Measurements from ENCODE around the gene SRSF7.
A peak's percentile ranks its signal among the peaks of the same experiment; 100 is the strongest.

SRSF7 gene

DNA sequence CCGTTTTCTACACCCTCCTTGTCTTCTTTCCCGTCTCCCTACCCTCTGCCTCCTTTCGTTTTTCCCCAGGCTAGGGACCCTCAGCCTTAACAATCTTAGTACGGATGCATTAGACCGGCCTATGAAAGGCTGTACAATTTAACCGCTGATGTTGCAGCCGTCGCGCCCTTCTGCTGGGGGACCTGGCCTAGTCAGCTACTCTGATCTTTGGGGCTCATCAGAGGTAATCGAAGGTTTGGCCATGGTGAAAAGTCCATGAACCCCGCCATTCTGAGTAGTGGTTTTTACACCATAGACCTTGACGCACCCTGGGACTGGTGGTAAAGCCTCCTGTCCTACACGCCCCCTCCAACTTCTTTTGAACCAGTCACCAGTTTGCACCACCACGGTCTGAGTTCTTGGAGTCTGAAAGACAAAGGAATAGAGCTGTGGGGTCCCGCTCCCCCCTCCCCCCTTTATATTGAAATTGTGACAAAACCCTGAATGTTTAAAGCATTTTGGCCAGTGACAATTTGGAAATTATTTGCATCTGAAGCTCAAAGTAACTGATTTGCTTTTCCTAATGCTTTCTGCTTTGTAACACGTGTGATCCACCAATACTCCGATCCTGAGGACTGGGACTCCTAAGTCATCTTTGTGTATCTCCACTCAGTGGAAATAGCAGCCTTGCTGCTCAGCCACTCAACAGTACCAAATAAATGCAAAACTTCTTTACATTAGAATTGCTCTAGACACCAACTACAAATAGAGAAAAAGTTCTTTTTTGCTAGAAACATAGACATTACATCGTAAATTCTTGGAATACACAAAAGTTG is 642 bp upstream of the SRSF7 start:
- DNase-seq, result no peak

DNA sequence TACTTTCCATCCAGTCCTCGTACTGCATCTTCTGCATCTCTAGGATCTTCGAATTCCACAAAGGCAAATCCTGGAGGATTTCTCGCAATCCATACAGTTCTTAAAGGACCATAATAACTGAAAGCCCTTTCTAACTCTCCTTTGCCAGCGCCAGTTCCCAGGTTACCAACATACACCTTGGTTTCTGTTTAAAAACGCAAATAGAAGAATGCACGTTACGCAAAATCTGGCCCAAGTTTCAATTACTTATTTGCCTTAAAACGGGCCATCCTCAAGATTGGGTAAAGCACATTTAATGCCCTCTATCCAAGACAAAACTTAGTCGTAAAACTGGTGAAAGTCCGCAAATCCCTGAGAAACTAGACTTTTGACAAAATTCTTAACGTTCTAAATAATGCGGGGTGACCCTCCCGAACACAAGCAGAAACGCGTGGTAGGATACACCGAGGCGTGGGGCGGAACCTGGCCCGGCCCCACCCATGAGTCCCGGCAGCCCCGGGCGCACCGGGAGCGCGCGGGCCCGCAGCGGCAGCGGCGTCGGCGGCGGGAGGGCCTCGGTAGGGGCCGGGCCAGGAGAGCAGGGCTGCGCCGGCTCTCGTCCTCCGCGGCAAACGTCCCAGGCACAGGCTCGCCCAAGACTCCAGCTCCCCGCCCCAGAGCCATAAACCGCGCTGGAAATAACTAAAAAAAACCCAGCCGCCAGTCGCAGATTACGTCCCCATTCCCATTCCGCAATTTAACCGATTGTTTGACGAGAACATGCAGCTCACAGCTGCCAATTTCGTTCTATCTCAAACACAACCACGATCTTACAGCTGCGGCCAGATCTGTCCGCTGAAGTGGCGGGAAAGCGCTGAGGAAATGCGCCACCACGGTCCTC is 910 bp downstream of the SRSF7 start:
- DNase-seq, result peak; percentile 36

DNA sequence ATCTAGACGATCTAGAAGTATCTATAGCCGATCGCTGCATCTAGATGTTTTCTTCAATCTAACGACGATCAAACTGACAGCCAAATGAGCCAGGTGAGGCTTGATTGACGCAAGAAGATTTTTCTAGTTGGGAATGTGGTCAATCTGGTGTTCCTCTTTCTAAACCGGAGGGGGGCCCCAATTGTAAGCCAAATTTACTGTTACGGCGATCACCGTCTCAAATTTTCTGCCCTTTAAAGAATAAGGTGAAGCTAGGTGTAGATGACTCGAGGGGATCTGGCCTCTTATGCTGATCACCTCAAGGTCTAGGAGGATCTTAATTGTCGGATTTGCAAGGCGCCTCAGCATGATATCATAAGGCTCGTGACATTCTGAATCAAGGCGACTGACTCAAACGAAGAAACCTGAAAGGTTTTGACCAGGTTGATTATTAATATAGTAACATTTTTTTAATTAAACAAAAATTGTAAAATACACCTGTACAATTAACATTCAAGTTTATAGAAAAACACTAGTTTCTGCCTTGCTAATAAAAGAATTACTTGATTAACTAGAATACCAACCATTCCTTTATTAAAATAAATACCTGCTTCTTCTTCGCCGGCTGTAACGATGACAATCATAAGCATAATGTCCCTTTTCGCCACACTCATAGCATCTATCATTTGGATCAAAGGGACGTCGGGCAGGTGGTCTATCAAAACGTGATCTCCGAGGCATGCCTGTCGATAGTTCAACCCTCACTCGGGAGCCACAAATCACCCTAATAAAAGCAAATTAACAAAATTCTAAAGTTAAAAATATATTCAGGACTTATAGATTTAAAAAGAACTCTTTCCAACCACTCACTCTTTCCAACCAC is 2.0 kb downstream of the SRSF7 start:
- DNase-seq, result no peak

DNA sequence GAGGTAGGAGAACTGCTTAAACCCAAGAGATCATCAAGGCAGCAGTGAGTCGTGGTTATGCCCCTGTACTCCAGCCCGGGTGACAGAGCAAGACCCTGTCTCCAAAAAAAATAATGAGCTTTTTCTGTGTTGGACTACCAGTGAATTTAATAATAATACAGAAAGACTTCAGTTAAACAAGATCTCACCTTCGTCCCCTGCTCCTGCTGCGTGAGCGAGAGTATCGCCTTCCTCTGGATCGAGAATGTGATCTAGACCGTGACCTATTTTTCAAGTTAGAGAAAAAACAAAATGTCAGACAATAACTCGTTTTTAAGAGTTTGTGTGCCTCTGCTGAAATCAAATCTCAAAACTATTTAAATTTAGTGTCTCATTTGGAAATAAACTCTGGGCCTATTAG is 2.8 kb downstream of the SRSF7 start:
- no peak for DNase-seq

DNA sequence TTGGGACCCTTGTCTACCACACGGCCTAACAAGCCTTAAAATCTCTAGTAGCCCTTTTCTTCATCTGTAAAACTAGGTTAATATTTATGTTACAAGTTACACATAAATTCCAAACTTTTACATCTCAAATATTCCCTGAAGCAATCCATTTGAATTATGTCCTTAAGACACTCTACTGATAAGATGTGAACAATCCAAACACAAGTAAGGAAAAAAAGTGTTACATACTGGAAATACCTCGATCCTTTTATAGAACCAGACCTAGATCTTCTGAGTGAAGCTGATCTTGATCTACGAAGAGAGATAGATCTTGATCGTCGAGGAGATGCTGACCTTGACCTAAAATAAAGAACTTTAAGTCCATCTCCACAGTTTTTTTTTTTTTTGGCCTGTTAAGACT is 3.3 kb downstream of the SRSF7 start:
- DNase-seq, result no peak

DNA sequence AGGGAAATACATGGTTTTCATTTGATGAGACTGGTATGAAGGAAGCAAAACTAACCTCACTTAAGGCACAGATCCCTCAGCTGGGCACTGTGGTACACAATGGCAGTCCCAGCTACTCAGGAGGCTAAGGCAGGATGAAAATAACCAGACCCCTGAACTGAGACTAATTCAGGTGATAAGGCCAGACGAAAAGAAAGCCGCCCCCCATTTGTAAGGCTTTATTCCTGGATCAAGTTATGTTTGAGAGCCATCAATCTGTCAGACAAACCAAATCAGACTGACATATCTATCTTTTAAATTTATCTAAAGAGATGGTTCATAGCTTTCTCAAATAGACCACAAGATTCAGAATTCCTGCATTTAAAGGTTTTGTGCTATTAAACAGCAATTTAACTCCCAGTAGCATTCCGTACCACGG is 4.1 kb downstream of the SRSF7 start:
- DNase-seq, result no peak

DNA sequence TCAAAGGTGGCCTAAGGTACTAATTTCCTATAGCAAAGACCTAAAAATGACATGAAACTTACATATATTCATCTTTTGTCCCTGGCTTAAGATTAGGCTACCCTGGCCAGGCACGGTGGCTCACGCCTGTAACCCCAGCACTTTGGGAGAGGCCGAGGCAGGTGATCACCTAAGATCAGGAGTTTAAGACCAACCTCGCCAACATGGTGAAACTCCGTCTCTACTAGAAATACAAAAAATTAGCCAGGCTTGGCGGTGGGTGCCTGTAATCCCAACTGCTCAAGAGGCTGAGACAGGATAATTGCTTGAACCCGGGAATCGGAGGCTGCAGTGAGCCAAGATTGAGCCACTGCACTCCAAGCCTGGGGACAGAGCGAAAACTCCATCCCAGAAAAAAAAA is 5.9 kb downstream of the SRSF7 start:
- no peak for DNase-seq

DNA sequence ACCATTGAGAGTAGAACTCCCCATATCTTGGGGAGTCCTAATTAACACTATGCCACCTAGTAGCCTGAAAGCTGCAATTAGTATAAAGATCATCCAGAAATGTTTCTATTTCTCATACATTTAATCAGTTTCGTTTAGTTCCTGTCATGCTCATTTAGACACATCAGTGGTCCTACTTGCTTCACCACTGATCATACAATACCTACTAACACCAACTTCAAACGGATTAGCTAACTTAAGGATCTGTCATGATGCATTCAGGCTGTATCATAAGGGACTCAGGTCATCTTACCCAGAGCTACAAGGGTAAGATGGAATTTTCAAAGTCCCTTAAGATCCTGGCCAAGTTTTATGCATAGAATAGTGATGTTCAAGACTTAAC is 6.8 kb downstream of the SRSF7 start:
- DNase-seq, result no peak

DNA sequence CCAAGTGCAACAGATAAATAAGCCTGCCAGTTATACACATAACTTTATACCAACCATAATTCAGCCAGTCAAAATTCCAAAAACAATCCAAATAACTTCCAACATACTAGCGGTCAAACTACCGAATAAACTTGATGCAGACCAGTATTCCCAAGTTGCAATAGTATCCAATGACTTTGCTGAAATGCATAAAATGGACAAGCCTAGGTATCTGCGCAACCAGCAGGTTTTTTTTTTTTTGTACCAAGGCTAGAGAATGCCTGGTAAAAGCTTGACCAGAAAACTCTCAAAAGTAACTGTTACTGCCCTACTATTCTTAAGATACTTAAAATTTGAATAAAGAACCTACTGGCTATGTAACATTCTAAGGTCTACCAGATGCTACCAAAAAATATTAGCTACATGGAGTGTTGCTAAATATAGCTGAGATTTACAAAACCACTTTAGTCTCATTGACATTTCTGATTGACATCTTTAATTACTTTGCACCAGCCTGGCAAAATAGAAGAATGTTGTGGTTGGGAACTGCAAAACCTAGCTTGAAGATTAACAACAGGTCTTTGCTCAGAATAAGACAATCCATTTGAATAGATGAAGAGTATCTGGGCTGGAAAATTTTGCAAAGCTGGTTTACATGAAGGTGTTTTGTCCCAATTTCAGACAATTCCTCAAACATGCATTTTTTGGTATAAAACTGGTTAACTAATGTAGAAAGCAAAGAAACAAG is 7.3 kb downstream of the SRSF7 start:
- no peak for DNase-seq

DNA sequence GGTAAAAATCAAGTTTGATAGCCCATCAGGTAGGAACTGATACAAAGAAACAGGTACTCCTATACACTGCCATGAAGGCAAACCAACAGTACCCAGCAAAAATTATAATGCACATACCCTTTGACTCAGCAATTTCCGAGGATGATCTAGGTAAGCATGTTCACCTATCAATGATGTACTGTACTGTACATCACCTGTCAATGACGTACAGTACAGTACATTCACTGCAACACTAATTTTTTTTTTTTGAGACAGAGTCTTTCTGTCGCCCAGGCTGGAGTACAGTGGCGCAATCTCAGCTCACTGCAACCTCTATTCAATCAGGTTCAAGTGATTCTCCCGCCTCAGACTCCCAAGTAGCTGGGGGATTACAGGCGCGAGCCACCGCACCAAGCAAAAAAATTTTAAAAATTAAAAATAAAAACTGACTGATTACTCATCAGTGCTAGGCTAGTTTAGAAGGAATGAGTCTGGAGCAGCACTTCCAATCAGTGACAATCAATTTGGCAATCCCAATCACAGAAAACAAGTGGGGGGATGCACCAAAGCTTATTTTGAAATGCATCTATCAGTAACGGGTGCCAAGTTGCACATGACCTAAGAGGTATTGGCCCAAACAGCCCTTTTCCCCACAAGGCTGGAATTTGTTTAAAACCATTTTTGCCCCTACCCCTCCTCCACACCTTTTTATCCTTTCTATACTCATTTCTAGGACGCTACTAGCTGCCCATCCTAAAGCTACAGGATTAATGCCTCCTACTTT is 8.2 kb downstream of the SRSF7 start:
- DNase-seq, result no peak

DNA sequence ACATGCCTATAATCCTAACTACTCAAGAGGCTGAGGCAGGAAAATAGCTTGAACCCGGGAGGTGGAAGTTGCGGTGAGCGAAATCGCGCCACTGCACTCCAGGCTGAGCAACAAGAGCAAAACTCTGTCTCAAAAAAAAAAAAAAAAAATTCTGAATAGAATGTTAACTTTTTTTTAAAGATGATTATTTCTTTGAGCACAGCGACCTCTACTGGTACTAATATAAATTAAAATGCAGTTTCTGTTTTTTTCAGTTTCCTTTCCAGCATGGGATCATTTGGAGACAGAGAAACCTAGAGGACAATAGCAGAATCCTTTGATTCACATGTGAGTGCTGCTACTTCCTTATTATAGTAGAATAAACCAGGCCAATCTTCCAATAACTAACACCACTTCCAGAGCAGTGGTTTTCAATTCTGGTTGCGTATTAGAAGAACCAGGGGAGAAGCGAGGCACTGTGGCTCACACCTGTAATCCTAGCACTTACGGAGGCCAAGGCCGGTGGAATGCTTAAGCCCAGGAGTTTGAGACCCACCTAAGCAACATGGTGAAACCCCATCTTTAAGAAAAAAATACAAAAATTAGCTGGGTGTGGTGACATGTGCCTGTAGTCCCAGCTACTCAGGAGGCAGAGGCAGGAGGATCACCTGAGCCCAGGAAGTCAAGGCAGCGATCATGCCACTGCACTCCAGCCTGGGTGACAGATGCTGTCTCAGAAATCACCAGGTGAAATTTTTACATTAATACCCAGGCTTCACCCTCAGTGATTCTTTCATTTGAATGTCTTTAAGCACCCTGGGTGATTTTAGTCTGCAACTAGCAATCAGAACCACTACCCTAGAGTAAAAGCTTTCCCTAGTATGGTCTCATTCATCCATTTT is 10.1 kb downstream of the SRSF7 start:
- peak; percentile 61 for DNase-seq

DNA sequence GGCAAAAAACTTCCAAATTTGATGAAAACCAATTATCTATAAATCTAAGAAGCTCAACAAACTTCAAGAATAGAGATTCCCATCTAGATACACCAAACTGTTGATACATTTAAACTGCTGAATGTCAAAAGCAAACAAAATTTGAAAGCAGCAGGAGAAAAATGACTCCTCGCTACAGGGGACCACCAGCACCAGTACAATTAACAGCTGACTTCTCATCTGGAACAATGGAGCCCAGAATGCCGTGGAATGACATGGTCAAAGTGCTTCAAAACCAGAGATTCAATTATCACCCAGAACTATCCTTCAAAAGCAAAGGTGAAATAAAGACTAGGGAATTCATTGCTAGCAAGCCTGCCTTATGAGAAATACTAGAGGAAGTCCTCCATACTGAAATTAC is 11.6 kb downstream of the SRSF7 start:
- no peak for DNase-seq

DNA sequence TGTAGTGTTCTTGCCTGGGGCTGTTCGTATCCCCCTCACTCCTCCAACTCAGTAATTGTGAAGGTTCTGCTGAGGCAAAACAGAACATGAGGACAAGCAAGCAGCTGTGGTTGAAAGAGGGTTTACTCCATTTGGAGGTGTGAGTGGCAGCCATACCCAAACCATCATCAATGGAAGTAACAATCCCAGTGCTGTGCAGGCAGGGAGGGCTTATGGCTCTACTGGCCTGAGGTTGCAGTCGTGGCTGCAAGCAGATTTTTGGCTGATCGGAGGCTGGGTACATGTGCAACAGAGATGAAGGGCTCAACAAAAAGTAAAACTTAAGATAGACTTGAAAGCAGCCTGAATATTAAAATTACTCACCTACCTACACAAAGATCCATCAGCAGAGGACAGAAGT is 13.2 kb downstream of the SRSF7 start:
- DNase-seq, result no peak

DNA sequence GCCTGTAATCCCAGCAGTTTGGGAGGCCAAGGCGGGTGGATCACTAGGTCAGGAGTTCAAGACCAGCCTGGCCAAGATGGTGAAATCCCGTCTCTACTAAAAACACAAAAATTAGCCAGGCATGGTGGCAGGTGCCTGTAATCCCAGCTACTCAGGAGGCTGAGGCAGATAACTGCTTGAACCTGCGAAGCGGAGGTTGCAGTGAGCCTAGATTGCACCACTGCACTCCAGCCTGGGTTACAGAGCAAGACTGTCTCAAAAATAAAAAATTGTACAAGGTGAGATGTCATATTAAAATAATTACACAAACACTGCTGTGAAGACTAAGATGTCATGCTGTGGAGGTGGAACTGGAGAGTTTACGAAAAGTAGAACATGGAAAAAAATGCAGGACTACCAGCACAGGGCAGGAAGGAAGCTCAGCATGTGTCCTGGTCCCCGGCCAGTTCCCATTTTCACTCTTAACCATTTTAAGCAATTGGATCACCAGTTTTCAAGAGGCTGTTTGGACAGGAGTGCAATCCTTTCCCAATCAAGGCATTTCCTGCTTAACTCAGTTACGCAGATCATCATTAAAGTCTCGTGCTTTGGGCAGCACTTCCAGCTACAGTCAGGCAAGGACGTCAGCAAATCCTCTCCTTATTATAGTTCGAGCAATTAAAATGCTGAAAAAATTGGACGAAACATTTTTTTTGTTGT is 14.0 kb downstream of the SRSF7 start:
- peak; percentile 22 for DNase-seq

DNA sequence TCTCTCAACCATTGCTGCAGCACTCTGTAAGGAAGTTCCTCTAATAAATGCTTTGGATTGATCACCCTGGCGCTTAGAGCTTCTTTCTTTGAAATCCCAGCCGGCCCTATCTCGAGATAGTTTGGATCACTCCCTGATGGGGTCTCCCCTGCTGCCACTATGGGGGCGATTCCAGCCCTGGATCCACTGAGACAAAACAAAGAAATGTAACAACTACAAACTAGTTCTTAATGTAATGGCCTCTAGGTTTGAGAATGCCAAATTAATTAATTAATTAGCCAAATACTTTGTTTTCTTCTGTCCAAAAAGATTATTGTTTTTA is 15.2 kb downstream of the SRSF7 start:
- DNase-seq, result no peak

DNA sequence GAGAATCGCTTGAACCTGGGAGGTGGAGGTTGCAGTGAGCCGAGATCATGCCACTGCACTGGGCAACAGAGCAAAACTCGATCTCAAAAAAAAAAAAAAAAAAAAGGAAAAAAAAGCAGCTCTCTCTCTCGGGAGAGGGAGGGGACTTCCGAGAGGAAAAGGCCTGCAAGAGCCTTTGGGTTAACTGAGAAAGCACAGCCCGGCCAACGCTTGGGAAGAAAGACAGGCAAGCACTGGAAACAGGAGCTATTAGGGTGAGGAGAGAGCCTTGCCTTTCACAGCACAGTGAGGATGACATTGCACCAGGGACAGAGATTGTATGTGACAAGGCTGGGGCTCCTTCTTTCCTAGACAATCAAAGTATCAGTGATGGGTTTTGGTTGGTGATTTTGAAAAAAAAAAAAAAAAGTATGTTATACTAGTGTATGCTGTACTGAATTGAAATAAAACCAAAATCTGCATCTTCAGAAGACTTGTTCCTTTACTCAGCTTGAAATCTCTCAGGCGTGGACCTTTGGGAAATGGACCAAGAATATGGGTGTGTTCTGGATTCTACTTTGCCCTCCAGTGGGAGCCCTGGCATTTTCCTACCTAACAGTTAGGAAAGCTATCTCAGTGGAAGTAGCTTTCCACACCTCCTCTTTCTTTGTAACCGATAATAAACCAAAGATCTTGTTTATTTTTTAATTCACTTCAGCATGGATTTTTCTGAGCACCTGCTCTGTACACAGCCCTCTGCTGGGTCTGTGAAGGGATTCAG is 16.7 kb downstream of the SRSF7 start:
- DNase-seq, result no peak

DNA sequence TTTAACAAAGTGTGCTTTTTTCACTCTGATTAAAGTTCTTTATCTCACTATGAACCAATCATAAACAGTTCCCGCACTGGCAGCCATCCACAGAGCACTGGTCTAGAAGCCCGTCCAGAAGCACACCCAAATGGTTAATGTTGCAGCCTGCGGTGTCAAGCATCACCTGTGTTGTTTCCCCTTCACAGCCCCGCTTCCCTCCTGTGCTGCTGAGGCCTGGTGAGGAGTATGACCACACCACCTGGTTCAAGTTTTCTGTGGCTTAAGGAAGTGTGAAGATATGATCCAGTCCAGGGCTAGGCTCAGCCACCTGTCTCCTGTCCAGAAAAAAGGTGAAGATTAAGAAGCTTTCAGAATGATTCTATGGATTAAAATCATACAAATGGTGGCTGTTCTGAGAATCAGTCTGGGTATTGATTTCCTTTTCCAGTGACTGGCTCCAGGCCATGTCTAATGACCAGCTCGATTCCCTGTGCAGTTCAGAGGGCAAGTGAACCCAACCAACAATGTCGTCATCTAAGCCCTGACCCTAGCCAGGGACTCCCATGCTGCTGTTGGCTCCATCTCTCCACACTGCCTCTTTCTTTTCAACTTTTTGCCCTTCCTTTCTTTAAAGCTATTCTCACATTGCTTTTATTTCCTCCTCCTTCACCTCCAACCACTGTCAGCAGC is 17.7 kb downstream of the SRSF7 start:
- no peak for DNase-seq

DNA sequence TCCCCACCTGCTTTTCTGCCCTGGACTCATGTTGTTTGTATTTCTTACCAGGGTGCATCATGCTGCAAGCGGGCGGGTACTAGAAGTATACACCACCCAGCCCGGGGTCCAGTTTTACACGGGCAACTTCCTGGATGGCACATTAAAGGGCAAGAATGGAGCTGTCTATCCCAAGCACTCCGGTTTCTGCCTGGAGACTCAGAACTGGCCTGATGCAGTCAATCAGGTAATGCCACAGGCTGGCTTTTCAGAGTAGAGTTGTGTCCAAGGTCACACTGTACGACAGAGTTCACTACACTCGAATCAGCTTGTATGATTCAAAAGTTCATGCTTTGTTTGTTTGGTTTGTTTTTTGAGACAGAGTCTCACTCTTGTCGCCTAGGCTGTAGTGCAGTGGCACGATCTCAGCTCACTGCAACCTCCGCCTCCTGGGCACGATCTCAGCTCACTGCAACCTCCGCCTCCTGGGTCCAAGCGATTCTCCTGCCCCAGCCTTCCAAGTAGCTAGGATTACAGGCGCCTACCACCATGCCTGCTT is 19.4 kb downstream of the SRSF7 start:
- DNase-seq, result no peak

DNA sequence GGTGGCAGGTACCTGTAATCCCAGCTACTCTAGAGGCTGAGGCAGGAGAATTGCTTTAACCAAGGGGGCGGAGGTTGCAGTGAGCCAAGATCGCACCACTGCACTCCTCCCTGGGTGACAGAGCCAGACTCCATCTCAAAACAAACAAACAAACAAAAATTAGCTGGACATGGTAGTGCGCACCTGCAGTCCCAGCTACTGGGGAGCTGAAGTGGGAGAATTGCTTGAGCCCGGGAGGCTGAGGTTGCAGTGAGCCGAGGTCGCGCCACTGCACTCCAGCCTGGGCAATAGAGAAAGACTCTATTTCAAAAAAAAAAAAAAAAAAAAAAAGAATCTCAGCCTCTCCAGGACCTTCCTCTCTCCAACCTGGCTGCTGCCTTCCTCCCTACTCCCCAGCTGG is 20.1 kb downstream of the SRSF7 start:
- no peak for DNase-seq

All from fibroblast of skin of right biceps (primary cell).